GM06990 (cell line): Measurements from ENCODE around the gene RPL36A.
A peak's percentile ranks its signal among the peaks of the same experiment; 100 is the strongest.

Experiments
- DNase-seq: peaks from one replicate; pipeline ENCODE4 v3.0.0-alpha.2; 2011; ENCODE audit not compliant: insufficient read length; ENCODE audit errors: extremely low read depth
- H3K27me3 ChIP-seq: replicated peaks from 2 replicates; pipeline ENCODE4 v1.6.0; 2011; ENCODE audit warnings: low read length; ENCODE audit not compliant: control insufficient read depth, insufficient read depth
- H3K36me3 ChIP-seq: 2 replicates; pipeline ENCODE4 v1.5.1; 2011; ENCODE audit warnings: low read length; ENCODE audit not compliant: control insufficient read depth, insufficient read depth
- H3K4me3 ChIP-seq: replicated peaks from 2 replicates; pipeline ENCODE4 v1.5.1; 2011; ENCODE audit warnings: low read depth, mild to moderate bottlenecking, control low read depth, low read length
- CTCF ChIP-seq: IDR thresholded peaks from 2 replicates; pipeline ENCODE4 v1.5.1; 2011; ENCODE audit warnings: low read length, control low read depth, mild to moderate bottlenecking, inconsistent platforms; ENCODE audit not compliant: insufficient read depth, poor library complexity, severe bottlenecking

Gene RPL36A

GRCh38 chrX:101385026-101385684 is 5.7 kb upstream of the RPL36A start:
- peak overlapping the region; percentile 70 for H3K4me3 ChIP-seq
- no peak for TF ChIP-seq CTCF
- no peaks in the 10 kb centered on the region for H3K36me3 ChIP-seq

GRCh38 chrX:101385795-101386541 is 4.8 kb upstream of the RPL36A start, which contains the start of gene BTK:
BTK (minus strand) TSS chrX:101386191; CDS start chrX:101375284, 10,907 bp downstream.
- Histone ChIP-seq H3K36me3 (no peaks in the 10 kb centered on the region), H3K27me3 (no peaks in the 10 kb centered on the region), H3K4me3 (peak within 1 kb of the TSS; percentile 70)
- peak; percentile 70 for DNase-seq
- no peak for TF ChIP-seq CTCF

More at GRCh38 chrX:101385026-101385684, 5.7 kb upstream of the RPL36A start:
- H3K27me3 ChIP-seq: no peaks in the 10 kb centered on the region
- DNase-seq: no peak

GRCh38 chrX:101386542-101386885 is 4.3 kb upstream of the RPL36A start:
- no peak for TF ChIP-seq CTCF
- DNase-seq: no peak
- Histone ChIP-seq H3K27me3 (no peaks in the 10 kb centered on the region), H3K36me3 (no peaks in the 10 kb centered on the region), H3K4me3 (peak overlapping the region; percentile 34)

GRCh38 chrX:101388604-101389003 is 2.2 kb upstream of the RPL36A start:
- H3K4me3 ChIP-seq: no peak overlapping the region
- no peak for TF ChIP-seq CTCF
- no peaks in the 10 kb centered on the region; the same call in 1 of the 2 replicates for H3K36me3 ChIP-seq
- no peak for DNase-seq
- no peaks in the 10 kb centered on the region for H3K27me3 ChIP-seq

- TF ChIP-seq CTCF: no peak
- DNase-seq: no peak
- no peaks in the 10 kb centered on the region for H3K27me3 ChIP-seq
- H3K36me3 ChIP-seq: no peaks in the 10 kb centered on the region; the same call in 1 of the 2 replicates
- H3K4me3 ChIP-seq: peak overlapping the region; percentile 74
These were observed 1.0 kb downstream of the RPL36A start for GRCh38 chrX:101391831-101392230.
